Right hindlimb (tissue), 1 donor: ENCODE measurements around the gene PRDM15.
"Not testable (repeated sequence)": the region's sequence is repeated elsewhere in the genome, so short reads cannot be mapped to it uniquely, and the experiment has no call there.

Source experiments
- DNase-seq: peaks from one replicate; pipeline ENCODE4 v3.0.0-alpha.2; 2018

Gene PRDM15

DNA sequence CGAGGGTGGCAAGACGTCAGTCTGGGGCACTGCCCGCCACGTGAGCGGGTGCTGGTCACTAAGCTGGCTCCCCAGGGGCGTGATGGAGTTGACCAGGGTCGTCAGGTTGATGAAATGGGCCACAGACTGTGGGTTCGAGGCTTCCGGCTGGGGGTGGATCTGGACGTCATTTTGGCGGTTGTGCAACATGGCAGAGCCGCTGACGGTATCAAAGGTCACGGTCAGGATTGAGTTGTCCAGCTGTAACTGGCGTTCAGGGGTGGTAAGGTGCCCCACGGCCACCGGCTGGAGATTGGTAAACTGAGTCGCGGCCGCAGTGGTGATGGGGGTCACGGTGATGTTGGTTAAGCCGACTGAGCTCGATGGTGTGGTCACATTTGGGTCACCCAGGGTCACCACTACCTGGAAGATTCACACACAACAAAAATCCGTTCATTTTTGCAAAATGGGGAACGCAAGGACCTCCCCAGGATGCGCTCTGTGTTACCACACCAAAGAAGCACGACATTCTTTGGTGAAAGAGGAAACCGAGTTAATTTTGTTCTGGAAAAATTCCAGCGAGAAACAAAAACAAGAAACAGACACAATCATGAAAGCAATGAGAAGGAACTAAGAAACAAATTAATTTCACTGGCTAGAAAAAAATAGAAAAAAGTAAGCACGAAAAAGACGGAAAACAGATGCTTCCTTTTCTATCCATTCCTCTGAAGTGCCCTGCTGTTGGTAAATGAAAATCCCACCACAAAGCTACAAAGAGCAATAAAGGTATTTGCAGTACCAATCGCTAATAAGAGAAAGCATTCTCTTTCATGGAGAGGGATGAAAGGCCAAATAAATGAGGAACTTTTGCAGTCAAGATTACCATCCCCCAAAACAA, 77.6 kb downstream of the PRDM15 start:
- DNase-seq: no peak

GRCh38 chr21:41800425-41801320, 78.5 kb downstream of the PRDM15 start:
- DNase-seq: no peak

DNA sequence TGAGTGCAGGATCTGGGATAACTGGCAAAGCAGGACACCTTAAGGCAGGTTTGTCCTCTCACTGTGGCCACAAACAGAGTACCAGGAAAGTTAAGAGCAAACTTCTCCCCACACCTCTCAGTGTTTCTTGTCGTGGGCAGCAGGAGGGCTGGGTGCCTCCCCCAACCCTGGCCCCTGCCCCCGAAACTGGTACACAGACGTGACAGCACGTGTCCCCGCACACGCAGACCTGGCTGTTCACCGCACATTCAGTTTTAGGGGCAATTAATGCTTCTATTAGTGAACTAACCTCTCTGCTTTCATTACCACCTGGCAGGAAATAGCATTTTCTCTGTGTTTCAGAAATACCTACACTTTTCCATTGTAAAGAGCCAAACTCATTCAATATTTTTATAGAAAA, 79.4 kb downstream of the PRDM15 start:
- no peak for DNase-seq

DNA sequence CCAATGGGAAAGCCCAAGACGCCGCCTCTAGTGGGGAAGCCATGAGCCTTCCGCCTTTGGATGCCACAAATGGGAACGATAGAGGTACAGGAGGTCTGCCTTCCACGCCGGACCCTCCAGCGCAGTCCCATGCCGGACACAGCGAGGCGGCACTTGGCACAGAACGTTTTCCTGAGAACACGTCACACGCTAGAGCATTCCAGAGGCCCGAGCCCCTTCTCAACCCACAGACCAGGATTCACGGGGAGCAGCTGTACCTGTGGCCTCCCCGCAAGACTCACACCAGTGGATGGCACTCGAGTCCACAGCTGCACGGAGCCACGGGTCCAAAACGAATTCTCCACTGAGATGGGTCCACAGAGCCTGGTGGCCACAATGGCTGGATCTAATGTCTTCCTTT, 80.8 kb downstream of the PRDM15 start:
- DNase-seq: no peak

- no peak for DNase-seq
Measured at GRCh38 chr21:41796476-41797080, 82.6 kb downstream of the PRDM15 start.

- DNase-seq: no peak
Measured at GRCh38 chr21:41795726-41796125, 83.4 kb downstream of the PRDM15 start.

- no peak for DNase-seq
Measured at GRCh38 chr21:41794600-41794999, 84.5 kb downstream of the PRDM15 start.

DNA sequence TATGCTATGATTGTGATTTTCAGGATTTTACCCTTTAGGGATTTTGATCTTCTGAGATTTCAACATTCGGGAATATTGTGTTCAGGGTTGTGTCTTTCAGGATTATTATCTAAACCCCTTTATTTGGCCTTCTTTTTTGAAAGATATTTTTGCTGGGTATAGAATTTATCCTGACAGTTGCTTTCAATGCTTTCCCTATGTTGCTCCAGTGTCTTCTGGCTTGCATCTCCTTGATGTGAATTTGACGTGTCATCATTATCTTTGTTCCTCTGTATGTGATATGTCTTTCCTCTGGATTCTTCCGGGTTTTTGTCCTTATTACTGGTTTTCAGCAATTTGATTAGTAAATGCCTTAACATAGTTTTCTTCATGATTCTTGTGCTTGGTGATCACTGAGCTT, 86.4 kb downstream of the PRDM15 start:
- DNase-seq: no peak

DNA sequence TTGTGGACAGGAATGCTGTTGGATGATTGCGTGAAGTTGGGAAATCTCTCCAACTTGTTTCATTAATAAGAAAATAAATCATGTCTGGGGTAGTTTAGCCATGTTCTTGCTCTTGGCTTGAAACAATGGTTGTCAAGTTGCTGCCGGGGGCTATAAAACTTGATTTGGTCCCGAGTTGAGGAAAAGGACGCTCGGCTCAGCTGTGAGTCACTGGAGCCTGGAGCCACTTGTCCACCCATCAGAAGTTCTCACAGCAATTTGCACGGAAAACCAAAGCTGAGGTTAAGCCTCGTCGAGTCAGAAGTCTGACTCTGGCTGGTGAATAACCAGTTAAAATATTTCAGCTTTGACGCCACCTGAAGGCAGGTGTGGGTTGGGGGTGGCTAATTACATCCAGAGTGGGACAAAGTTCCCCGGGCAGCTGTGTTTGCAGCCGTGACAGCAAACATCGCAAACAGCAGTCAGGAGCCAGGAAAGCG, 92.6 kb downstream of the PRDM15 start:
- no peak for DNase-seq

DNA sequence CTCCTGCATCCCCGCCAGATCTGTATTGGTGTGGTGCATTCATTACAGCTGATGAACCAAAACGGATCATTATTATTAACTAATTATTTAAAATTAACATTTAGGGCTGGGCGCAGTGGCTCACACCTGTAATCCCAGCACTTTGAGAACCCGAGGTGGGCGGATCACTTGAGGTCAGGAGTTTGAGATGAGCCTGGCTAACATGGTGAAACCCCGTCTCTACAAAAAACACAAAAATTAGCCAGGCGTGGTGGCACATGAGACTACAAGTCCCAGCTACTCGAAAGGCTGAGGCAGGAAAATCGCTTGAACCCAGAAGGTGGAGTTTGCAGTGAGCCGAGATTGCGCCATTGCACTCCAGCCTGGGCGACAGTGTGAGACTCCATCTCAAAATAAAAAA, 93.9 kb downstream of the PRDM15 start:
- not testable (repeated sequence) for DNase-seq

GRCh38 chr21:41784456-41785102, 94.6 kb downstream of the PRDM15 start:
- no peak for DNase-seq

DNA sequence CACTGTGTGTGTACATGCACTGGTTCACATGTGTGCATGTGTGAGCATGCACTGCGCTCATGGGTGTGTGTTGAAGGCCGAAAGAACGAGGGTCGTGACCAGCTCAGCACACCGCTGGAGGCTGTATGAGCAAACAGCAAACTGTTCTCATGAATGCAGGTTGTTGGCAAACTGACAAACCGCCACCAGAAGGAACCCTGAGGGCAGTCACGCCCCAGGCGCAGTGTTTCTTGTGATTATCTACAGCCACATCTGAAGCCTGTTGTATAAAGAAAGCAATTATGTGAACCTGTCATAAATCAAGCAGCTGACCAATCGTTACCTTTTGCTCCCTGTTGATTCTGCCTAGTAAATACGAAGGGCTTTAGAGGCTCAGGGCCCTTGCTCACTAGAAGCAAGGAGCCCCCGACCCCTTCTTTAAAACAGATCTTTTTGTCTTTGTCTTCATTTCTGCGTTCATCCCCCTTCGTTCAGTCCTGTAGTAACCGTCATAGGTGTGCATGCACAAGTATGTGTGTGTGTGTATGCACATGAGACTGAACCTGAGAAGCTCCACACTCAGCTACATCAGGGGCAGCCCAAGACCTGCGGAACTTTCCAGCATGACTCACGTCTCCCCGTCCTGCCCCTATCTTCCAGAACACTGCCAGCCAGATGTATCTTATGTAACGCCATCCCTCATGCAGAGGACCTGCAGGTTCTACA, 95.5 kb downstream of the PRDM15 start:
- no peak for DNase-seq

GRCh38 chr21:41781050-41781410, 98.1 kb downstream of the PRDM15 start:
- no peak for DNase-seq

DNA sequence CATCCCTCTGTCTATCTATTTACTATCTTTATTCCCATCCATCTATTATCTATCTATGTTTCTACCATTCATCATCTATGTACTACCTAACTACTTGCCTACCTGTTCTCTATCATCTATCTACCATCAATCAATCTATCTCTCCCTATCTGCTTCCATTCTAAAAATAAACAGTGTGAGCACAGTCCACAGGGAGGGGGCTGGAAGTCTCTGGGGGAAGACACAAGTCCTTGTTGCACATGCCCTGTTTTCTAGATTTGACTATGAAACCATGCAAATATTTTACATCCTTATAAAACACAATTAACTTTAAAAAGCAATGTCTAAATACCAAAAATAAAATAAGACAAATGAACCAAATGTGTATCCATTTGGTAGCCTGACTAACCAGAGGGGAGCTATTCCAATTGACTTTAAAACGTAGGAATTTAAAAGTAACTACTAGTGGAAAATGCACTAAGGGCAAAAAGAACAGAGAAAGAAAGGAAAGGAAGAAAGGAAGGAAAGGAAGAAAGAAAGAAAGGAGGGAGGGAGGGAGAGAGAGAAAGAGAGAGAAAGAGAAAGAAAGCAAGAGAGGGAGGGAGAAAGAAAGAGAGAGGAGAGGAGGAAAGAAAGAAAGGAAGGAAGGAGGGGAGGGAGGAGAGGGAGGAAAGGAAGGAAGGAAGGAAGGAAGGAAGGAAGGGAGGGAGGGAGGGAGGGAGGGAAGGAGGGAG, 98.7 kb downstream of the PRDM15 start:
- no peak for DNase-seq

DNA sequence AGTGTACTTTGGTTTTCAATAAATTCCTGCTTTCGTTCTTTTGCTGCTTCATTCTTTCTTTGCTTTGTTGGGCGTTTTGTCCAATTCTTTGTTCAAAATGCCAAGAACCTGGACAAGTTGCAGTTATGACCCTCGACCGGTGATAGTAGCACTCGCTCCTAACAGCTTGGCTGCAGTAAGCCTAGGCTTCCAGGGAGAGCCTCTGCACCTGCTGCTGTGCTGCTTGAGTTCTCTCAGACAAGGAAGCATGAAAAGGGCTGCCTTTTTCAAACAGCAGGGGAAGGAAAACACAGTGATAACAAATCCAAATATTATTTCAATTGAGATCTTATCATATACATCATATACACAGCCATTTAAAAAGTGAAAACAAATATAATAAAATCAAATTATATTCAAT, 99.5 kb downstream of the PRDM15 start:
- no peak for DNase-seq

DNA sequence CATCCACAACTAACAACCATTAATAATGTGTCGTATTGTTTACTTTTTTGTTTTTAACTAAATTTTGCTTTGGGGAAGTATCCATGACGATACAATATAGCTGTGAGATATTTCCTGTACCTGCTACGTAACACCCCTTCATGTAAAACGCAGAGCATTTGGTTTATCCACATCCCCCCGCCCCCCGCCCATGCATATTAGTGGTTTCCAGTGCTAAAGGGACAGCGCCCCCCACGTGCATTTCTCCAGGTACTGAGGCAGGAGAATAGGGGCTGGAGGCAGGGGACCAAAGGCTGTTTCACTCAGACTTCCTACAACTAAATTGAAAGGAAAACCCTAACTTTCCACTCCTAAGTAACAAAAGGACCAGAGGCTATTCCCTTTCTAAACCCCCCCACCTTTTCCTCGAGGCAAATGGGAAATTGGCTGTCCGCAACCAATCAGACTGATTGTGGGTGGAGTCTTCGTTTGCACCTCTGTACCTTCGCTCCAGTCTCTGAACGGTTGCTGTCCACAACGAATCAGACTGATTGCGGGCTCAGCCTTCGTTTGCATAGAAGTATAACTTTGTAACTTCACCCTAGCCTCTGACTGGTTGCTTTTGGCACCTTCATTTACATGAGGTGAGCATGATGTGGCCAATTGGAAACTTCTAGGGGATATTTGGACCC, 100.1 kb downstream of the PRDM15 start:
- DNase-seq: no peak

DNA sequence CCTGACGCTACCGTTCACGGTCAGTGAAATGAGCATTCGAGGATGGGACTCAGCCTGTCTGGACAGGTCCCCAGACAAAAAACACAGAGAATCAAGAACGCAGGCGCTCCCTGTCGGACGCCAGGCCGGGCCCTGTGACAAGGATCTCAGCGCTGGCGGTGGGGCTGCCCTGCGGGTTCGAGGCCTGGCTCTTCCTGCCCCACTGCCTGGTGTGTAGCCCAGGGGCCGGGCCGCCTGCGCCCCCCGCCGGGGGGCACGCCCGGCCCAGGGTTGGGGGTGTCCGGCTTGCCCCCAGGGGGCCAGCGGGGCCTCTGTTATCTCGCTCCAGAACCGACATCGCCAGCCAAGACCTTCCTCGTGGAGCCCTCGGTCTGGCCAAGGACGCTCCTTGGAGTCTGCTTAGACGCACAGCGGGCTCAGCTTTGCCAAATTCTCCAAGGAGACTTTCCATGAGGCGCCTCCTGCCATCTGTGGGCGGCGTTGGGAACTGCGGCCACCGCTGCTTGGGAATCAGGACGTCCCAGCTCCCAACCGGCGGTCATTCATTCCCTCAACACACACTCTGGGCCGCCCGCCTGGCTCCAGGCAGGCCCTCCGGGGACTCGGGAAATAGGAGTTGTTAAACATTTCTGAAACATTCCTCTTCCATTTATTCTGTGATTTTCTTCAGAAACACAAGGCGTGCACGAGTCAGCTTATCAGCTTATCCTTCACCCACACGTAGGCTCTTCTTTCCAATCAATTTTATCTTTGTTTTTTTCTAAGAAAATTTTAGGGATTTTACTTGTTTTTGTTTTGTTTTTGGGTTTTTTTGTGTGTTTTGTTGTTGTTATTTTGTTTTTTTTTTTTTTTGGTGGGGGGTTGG, 101.0 kb downstream of the PRDM15 start:
- DNase-seq: peak; percentile 90

DNA sequence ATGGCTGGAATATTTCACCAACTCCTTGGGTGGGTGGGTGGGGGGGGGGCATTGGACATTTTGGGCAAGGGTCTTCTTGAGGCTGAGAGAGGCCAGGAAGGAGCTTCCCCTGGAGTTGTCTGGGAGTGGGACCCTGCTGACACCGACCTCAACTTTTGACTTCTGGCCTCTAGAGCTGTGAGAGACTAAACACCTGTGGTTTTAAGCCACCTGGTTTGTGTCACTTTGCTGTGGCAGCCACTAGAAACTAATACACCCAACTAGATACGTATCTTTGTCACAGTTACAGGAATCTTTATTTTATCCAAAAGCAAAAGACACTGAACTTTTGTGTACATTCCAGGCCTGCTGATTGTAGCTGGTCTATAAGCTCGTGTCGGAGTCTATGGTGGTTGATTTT, 102.4 kb downstream of the PRDM15 start:
- no peak for DNase-seq

GRCh38 chr21:41775149-41775472, 104.0 kb downstream of the PRDM15 start:
- DNase-seq: no peak
